ENCODE results near the gene NEU2. TPM values are rescaled to one million over a fixed set of nuclear protein-coding genes. Genes with fewer than 3 reads are reported as not detected.

Gene NEU2
- total RNA-seq, 4 donors from 2014 or later, result not detected

GRCh38 chr2:233023761-233024410 lies 8.6 kb upstream of the NEU2 start:
- Histone ChIP-seq H3K36me3 (no peaks in the 10 kb centered on the region), H3K4me3 (no peak overlapping the region), H3K27ac (no peak overlapping the region), H3K9me3 (no peaks in the 10 kb centered on the region), H3K4me1 (no peaks in the 10 kb centered on the region), H3K27me3 (no peaks in the 10 kb centered on the region)
- intact Hi-C loops (cut with DNase I; ENCODE audit: low total_unique reads), result no loop called here
- TF ChIP-seq POLR2A (IDR thresholded peaks at IDR 0.05), result no peak
- TF ChIP-seq CTCF (IDR thresholded peaks at IDR 0.05 in 4 of 5, conservative IDR thresholded peaks at IDR 0.05 in 1 of 5), result no peak
- no peak for DNase-seq
- in situ Hi-C loops (cut with MboI; ENCODE audit: low sequenced_read_pairs in 4 of 4), result no loop called here
- no peak for ATAC-seq

- H3K27me3 ChIP-seq, result no peaks in the 10 kb centered on the region
- ATAC-seq, result no peak
- in situ Hi-C loops (cut with MboI; ENCODE audit: low sequenced_read_pairs in 4 of 4), result loop anchor here in 1 of 4 donors (25.0 kb wide), 1 partner anchor 413 kb away; no protein-coding TSS in a partner anchor
- no peaks in the 10 kb centered on the region for H3K4me1 ChIP-seq
- no peak for DNase-seq
- no peak overlapping the region for H3K27ac ChIP-seq
- no peaks in the 10 kb centered on the region for H3K36me3 ChIP-seq
- TF ChIP-seq POLR2A (IDR thresholded peaks at IDR 0.05) (no peak), CTCF (IDR thresholded peaks at IDR 0.05 in 4 of 5, conservative IDR thresholded peaks at IDR 0.05 in 1 of 5) (no peak)
- intact Hi-C loops (cut with DNase I; ENCODE audit: low total_unique reads), result no loop called here
- H3K9me3 ChIP-seq, result no peaks in the 10 kb centered on the region
- no peak overlapping the region for H3K4me3 ChIP-seq
Observed at GRCh38 chr2:233025706-233026105, 6.8 kb upstream of the NEU2 start.

GRCh38 chr2:233026198-233026813 lies 6.2 kb upstream of the NEU2 start:
- TF ChIP-seq POLR2A (IDR thresholded peaks at IDR 0.05) (no peak), CTCF (IDR thresholded peaks at IDR 0.05 in 4 of 5, conservative IDR thresholded peaks at IDR 0.05 in 1 of 5) (no peak)
- in situ Hi-C loops (cut with MboI; ENCODE audit: low sequenced_read_pairs in 4 of 4), result loop anchor here in 1 of 4 donors (25.0 kb wide), 1 partner anchor 414 kb away; no protein-coding TSS in a partner anchor
- H3K27me3 ChIP-seq, result no peaks in the 10 kb centered on the region
- DNase-seq (no peak), ATAC-seq (no peak)
- no peak overlapping the region for H3K27ac ChIP-seq
- no peaks in the 10 kb centered on the region for H3K36me3 ChIP-seq
- H3K9me3 ChIP-seq, result no peaks in the 10 kb centered on the region
- H3K4me1 ChIP-seq, result no peaks in the 10 kb centered on the region
- intact Hi-C loops (cut with DNase I; ENCODE audit: low total_unique reads), result no loop called here
- H3K4me3 ChIP-seq, result no peak overlapping the region

- in situ Hi-C loops (cut with MboI; ENCODE audit: low sequenced_read_pairs in 4 of 4) (loop anchor here in 1 of 4 donors (25.0 kb wide), 1 partner anchor 417 kb away; no protein-coding TSS in a partner anchor), intact Hi-C loops (cut with DNase I; ENCODE audit: low total_unique reads) (no loop called here)
- Histone ChIP-seq H3K4me1 (no peaks in the 10 kb centered on the region), H3K36me3 (no peaks in the 10 kb centered on the region), H3K27me3 (no peaks in the 10 kb centered on the region), H3K27ac (no peak overlapping the region), H3K4me3 (no peak overlapping the region), H3K9me3 (no peaks in the 10 kb centered on the region)
- no peak for TF ChIP-seq POLR2A (IDR thresholded peaks at IDR 0.05)
- no peak for TF ChIP-seq CTCF (IDR thresholded peaks at IDR 0.05 in 4 of 5, conservative IDR thresholded peaks at IDR 0.05 in 1 of 5)
- no peak for DNase-seq
- ATAC-seq, result no peak
Observed at GRCh38 chr2:233029321-233029720, 3.2 kb upstream of the NEU2 start.
